Keratinocyte (primary cell): ENCODE measurements around the gene MAP9.

Experiments used
- CTCF ChIP-seq, 3 experiments: IDR thresholded peaks in 1 of 3; conservative IDR thresholded peaks in 1 of 3; optimal IDR thresholded peaks in 1 of 3; 2 replicates in 2 of 3; 3 replicates in 1 of 3; pipeline versions ENCODE3 to v1.5.1; 2011; ENCODE audit warnings: low read length in 3 of 3, mild to moderate bottlenecking in 3 of 3, moderate library complexity in 2 of 3, control low read depth in 1 of 3, inconsistent platforms in 1 of 3; ENCODE audit not compliant: insufficient read depth in 2 of 3; ENCODE audit errors: extremely low read depth in 1 of 3
- EZH2 ChIP-seq: IDR thresholded peaks from one replicate; pipeline ENCODE4 v1.6.1; 2012; ENCODE audit warnings: inconsistent platforms, mild to moderate bottlenecking, low read length, moderate library complexity

GRCh38 chr4:155319516-155319915 is 57.2 kb downstream of the MAP9 start:
- no peak for TF ChIP-seq CTCF (optimal IDR thresholded peaks at IDR 0.05 in 1 of 3, IDR thresholded peaks at IDR 0.05 in 1 of 3, conservative IDR thresholded peaks at IDR 0.05 in 1 of 3; ENCODE audit: extremely low read depth in 1 of 3, insufficient read depth in 2 of 3, low read length in 3 of 3)
- no peak for TF ChIP-seq EZH2
